Suprapubic skin (tissue), 4 donors: Measurements from ENCODE around the gene DHX9.

Experiments
- CTCF ChIP-seq, 2 donors: fragments of 200-600 bp in 1 of 2; fragments of 450-650 bp in 1 of 2; sonication (generic) in 1 of 2; IDR thresholded peaks; one replicate each; pipeline ENCODE4 v1.5.1; 2016 to 2019; ENCODE audit warnings: antibody characterized with exemption in 2 of 2, mild to moderate bottlenecking in 1 of 2, moderate library complexity in 1 of 2
- EP300 ChIP-seq: sonication (generic); formaldehyde crosslinking; IDR thresholded peaks from one replicate; pipeline ENCODE4 v1.6.1; 2017; ENCODE audit warnings: antibody characterized with exemption
- POLR2A ChIP-seq, 2 donors: fragments of 450-650 bp; IDR thresholded peaks; one replicate each; pipeline ENCODE4 v1.6.1; 2017; ENCODE audit warnings: antibody characterized with exemption in 2 of 2, mild to moderate bottlenecking in 2 of 2, moderate library complexity in 2 of 2
- POLR2AphosphoS5 ChIP-seq, 3 donors: sonication (generic); formaldehyde crosslinking; IDR thresholded peaks; one replicate each; pipeline ENCODE4 v1.6.1; 2017; ENCODE audit warnings: antibody characterized with exemption in 3 of 3

GRCh38 chr1:182890927-182891610 is 51.9 kb downstream of the DHX9 start:
- no peak for TF ChIP-seq CTCF (IDR thresholded peaks at IDR 0.05)
- TF ChIP-seq POLR2A (IDR thresholded peaks at IDR 0.05) = no peak
- TF ChIP-seq POLR2AphosphoS5 (IDR thresholded peaks at IDR 0.05) = no peak
- no peak for TF ChIP-seq EP300
